Endodermal cell (in vitro differentiated cells): ENCODE measurements around the gene ERFL. TPM values are rescaled to one million over a fixed set of nuclear protein-coding genes. Genes with fewer than 3 reads are reported as not detected.

Experiments
- DNase-seq: peaks from one replicate; pipeline ENCODE4 v3.0.0-alpha.2; 2017
- H3K27ac ChIP-seq: 2 replicates; pipeline ENCODE4 v1.5.1; 2013; ENCODE audit warnings: mild to moderate bottlenecking, low read depth, low read length, moderate library complexity
- H3K27me3 ChIP-seq: 2 replicates; pipeline ENCODE4 v1.6.1; 2013; ENCODE audit warnings: mild to moderate bottlenecking, low read length, moderate library complexity; ENCODE audit not compliant: insufficient read depth, control insufficient read depth, poor library complexity, severe bottlenecking
- H3K36me3 ChIP-seq: 2 replicates; pipeline ENCODE4 v1.7.0; 2013; ENCODE audit warnings: mild to moderate bottlenecking, low read length, moderate library complexity; ENCODE audit not compliant: control insufficient read depth, insufficient read depth
- H3K4me1 ChIP-seq: one replicate; pipeline ENCODE4 v1.7.0; 2013; ENCODE audit warnings: low read length; ENCODE audit not compliant: control insufficient read depth, insufficient read depth
- H3K4me3 ChIP-seq: 2 replicates; pipeline ENCODE4 v1.5.1; 2013; ENCODE audit warnings: mild to moderate bottlenecking, low read length, moderate library complexity
- H3K9ac ChIP-seq: 2 replicates; pipeline ENCODE4 v1.6.1; 2013; ENCODE audit warnings: mild to moderate bottlenecking, low read length, moderate library complexity; ENCODE audit not compliant: poor library complexity, severe bottlenecking; ENCODE audit errors: extremely low read depth
- H3K9me3 ChIP-seq: 2 replicates; pipeline ENCODE4 v1.6.1; 2013; ENCODE audit warnings: mild to moderate bottlenecking, low read length, moderate library complexity; ENCODE audit not compliant: control insufficient read depth
- H3K27ac Mint-ChIP-seq: 2 replicates; pipeline ENCODE4 v1.8.0; 2020; ENCODE audit warnings: mixed read lengths
- H3K27me3 Mint-ChIP-seq: 2 replicates; pipeline ENCODE4 v1.8.0; 2021; ENCODE audit warnings: mild to moderate bottlenecking, mixed read lengths; ENCODE audit not compliant: insufficient read depth
- H3K36me3 Mint-ChIP-seq: 2 replicates; pipeline ENCODE4 v1.8.0; 2020; ENCODE audit warnings: low read depth, mixed read lengths
- H3K4me1 Mint-ChIP-seq: 2 replicates; pipeline ENCODE4 v1.8.0; 2020; ENCODE audit warnings: mixed read lengths
- H3K4me3 Mint-ChIP-seq: 2 replicates; pipeline ENCODE4 v1.8.0; 2020; ENCODE audit warnings: mild to moderate bottlenecking, moderate library complexity, mixed read lengths
- H3K9me3 Mint-ChIP-seq: 2 replicates; pipeline ENCODE4 v1.8.0; 2020; ENCODE audit warnings: mild to moderate bottlenecking, mixed read lengths
- WGBS, 2 experiments: methylation state at CpG; one replicate each; pipeline versions ENCODE4 v1.1.5 to v1.1.7; 2013; ENCODE audit warnings: missing lambda C conversion rate in 2 of 2, mixed read lengths in 1 of 2; ENCODE audit not compliant: insufficient coverage in 1 of 2, insufficient read length in 1 of 2; 5-methylcytosine and 5-hydroxymethylcytosine counted together
- total RNA-seq, 2 donors: library from RNA; stranded (reverse); fragmentation: NEBNext Ultra II Directional in 1 of 2; extraction: Animal tissue kit (Norgen Biotek cat#: 25700) in 1 of 2; gene quantifications; 2 replicates in 1 of 2; 3 replicates in 1 of 2; pipeline ENCODE4 v1.2.1, GENCODE V29; 2021
- TF ChIP-seq, protein P1 (sequence below): fragments of 200-600 bp; sonication (generic); conservative IDR thresholded peaks from 2 replicates; pipeline ENCODE4 v1.5.0; 2021; ENCODE audit warnings: antibody characterized with exemption, mild to moderate bottlenecking

Gene ERFL
- total RNA-seq, 2 donors from 2014 or later = 0.13 to 0.53 TPM

DNA sequence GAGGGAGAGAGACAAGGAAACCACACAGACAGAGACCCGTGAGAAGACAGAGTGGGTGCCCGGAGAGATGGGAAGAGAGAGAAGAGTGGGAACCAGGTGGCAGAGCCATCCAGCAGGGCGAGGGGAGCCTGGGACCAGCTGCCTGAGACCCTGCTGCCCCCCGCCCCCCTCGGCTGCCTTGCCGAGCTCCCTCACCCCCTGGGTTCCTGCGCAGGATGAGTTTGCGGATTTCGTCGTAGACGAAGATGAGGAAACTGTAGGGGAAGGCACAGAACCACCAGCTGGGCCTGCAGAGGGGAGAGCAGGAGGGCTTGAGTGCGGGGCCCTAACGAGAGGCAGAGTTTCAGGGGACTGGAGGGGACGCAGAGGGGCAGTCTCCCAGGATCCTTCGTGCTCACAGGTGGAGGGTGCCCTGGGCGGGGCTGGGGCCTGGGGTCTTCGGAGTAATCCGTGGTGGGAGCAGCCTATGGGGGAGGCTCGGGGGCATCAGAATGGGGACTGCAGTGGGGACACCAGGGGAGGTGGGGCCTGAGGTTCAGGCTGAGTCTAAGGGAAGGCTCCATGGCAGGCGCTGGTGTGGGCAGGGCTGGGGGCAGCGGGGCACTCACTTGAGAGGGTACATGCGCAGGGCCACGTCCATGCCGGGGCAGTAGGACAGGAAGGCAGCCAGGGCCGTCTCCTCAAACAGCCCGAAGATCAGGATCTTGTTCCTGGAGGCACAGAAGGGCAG, 39.0 kb upstream of the ERFL start:
- no peaks in the 10 kb centered on the region for H3K36me3 Mint-ChIP-seq
- Histone ChIP-seq H3K36me3 (no peaks in the 10 kb centered on the region), H3K27me3 (no peaks in the 10 kb centered on the region), H3K4me3 (no peak overlapping the region), H3K9ac (no peak overlapping the region), H3K4me1 (no peaks in the 10 kb centered on the region), H3K9me3 (no peaks in the 10 kb centered on the region), H3K27ac (no peak overlapping the region)
- peaks cover 2% of the 10 kb centered on the region for H3K27me3 Mint-ChIP-seq
- TF ChIP-seq, protein P1, sequence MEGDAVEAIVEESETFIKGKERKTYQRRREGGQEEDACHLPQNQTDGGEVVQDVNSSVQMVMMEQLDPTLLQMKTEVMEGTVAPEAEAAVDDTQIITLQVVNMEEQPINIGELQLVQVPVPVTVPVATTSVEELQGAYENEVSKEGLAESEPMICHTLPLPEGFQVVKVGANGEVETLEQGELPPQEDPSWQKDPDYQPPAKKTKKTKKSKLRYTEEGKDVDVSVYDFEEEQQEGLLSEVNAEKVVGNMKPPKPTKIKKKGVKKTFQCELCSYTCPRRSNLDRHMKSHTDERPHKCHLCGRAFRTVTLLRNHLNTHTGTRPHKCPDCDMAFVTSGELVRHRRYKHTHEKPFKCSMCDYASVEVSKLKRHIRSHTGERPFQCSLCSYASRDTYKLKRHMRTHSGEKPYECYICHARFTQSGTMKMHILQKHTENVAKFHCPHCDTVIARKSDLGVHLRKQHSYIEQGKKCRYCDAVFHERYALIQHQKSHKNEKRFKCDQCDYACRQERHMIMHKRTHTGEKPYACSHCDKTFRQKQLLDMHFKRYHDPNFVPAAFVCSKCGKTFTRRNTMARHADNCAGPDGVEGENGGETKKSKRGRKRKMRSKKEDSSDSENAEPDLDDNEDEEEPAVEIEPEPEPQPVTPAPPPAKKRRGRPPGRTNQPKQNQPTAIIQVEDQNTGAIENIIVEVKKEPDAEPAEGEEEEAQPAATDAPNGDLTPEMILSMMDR = no peak
- no peak overlapping the region for H3K27ac Mint-ChIP-seq
- no peaks in the 10 kb centered on the region for H3K9me3 Mint-ChIP-seq
- no peak overlapping the region for H3K4me3 Mint-ChIP-seq
- WGBS, 2 experiments = 89 to 91% methylated on average over 13 to 26 of the region's 26 CpGs
- no peak for DNase-seq
- no peaks in the 10 kb centered on the region for H3K4me1 Mint-ChIP-seq

DNA sequence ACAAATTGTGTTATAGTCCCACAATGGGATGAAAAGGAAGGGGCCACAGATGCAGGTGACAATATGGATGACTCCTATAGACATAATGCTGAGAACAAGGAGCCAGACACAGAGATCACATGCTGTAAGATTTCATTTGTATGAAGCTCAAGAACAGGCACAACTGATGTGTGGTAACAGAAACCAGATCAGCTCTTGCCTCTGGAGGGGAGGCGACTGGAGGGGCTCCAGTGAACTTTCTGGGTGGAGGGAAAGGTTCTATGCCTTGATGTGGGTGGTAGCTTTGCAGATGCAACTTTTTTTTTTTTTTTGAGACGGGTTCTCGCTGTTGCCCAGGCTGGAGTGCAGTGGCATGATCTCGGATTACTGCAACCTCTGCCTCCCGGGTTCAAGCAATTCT, 36.9 kb upstream of the ERFL start:
- no peaks in the 10 kb centered on the region for H3K4me1 Mint-ChIP-seq
- H3K36me3 Mint-ChIP-seq = no peaks in the 10 kb centered on the region
- peaks cover 2% of the 10 kb centered on the region for H3K27me3 Mint-ChIP-seq
- no peaks in the 10 kb centered on the region for H3K27me3 ChIP-seq
- no peak overlapping the region for H3K4me3 ChIP-seq
- H3K36me3 ChIP-seq = no peaks in the 10 kb centered on the region
- no peak overlapping the region for H3K9ac ChIP-seq
- no peak overlapping the region for H3K27ac ChIP-seq
- H3K4me1 ChIP-seq = no peaks in the 10 kb centered on the region
- H3K4me3 Mint-ChIP-seq = no peak overlapping the region
- no peak overlapping the region for H3K27ac Mint-ChIP-seq
- H3K9me3 ChIP-seq = no peaks in the 10 kb centered on the region
- 85 to 87% methylated on average over 3 to 5 of the region's 5 CpGs for WGBS, 2 experiments
- TF ChIP-seq, protein P1 = no peak
- H3K9me3 Mint-ChIP-seq = no peaks in the 10 kb centered on the region
- no peak for DNase-seq

DNA sequence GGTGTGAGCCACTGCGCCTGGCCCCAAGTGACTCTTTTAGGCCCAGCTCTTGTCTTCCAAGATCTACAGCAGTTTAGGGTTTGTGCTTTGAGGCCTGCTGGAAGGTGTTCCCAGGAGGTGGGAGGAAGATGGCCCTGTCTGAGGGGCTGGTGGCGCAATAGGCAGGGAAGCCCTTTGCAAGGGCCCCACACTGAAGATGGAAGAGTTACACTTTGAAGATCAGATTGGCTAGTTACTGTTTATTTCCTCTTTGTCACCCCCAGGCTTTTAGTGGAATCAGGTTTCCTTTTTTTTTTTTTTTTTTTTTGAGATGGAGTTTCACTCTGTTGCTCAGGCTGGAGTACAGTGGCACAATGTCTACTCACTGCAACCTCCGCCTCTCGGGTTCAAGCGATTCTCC, 32.7 kb upstream of the ERFL start:
- H3K4me3 ChIP-seq = no peak overlapping the region
- WGBS, 2 experiments = 91 to 95% methylated on average over 3 to 5 of the region's 5 CpGs
- no peak overlapping the region for H3K27ac ChIP-seq
- Mint-ChIP-seq H3K9me3 (no peaks in the 10 kb centered on the region), H3K27ac (no peak overlapping the region), H3K27me3 (no peaks in the 10 kb centered on the region), H3K4me1 (peaks cover 10% of the 10 kb centered on the region), H3K4me3 (no peak overlapping the region), H3K36me3 (peaks cover 11% of the 10 kb centered on the region)
- peaks cover 5% of the 10 kb centered on the region for H3K36me3 ChIP-seq
- no peaks in the 10 kb centered on the region for H3K27me3 ChIP-seq
- no peak for DNase-seq
- TF ChIP-seq, protein P1 = no peak
- no peak overlapping the region for H3K9ac ChIP-seq
- H3K4me1 ChIP-seq = no peaks in the 10 kb centered on the region
- H3K9me3 ChIP-seq = no peaks in the 10 kb centered on the region
